ENCODE measurements around the gene SDS. TPM values are rescaled to one million over a fixed set of nuclear protein-coding genes. Genes with fewer than 3 reads are reported as not detected.

SDS gene
- total and polyA plus RNA-seq, 2 of the 8 experiments (the other 6 are each of a cell fraction or from before 2014, with no cell fraction given), result 0.21 TPM; not detected in 1

- TF ChIP-seq CHD7 (IDR thresholded peaks at IDR 0.05; ENCODE audit: insufficient replicate concordance, low read length) (no peak), ATF3 (IDR thresholded peaks at IDR 0.05; ENCODE audit: insufficient read depth, low read depth, low read length) (no peak), BCL11A (IDR thresholded peaks at IDR 0.05; ENCODE audit: low read depth in 2 of 2, low read length in 2 of 2) (no peak)
Observed at GRCh38 chr12:113371808-113372207, 31.9 kb downstream of the SDS start (continued).
